Coronary artery (tissue), 2 donors: ENCODE data around the gene ORAI1.
"Not testable (repeated sequence)": the region's sequence is repeated elsewhere in the genome, so short reads cannot be mapped to it uniquely, and the experiment has no call there.

ENCODE experiments used
- DNase-seq: peaks from one replicate; pipeline ENCODE4 v3.0.0-alpha.2; 2017; ENCODE audit warnings: low spot score
- H3K27ac ChIP-seq, 2 donors: fragments of 200-600 bp; sonication (generic); one replicate each; pipeline ENCODE4 v1.5.1; 2016 to 2019
- H3K4me3 ChIP-seq: fragments of 200-600 bp; sonication (generic); 2 replicates; pipeline ENCODE4 v1.5.1; 2016; ENCODE audit warnings: mild to moderate bottlenecking, moderate library complexity
- CTCF ChIP-seq: fragments of 200-600 bp; sonication (generic); IDR thresholded peaks from one replicate; pipeline ENCODE4 v1.5.1; 2019; ENCODE audit warnings: antibody characterized with exemption

The ORAI1 gene

GRCh38 chr12:121651320-121651719, 25.0 kb downstream of the ORAI1 start:
- no peak for TF ChIP-seq CTCF
- H3K4me3 ChIP-seq, result no peak overlapping the region
- H3K27ac ChIP-seq, result no peak overlapping the region
- no peak for DNase-seq

GRCh38 chr12:121652767-121653497, 26.6 kb downstream of the ORAI1 start:
- TF ChIP-seq CTCF, result no peak
- Histone ChIP-seq H3K27ac (no peak overlapping the region), H3K4me3 (no peak overlapping the region)
- no peak for DNase-seq

- Histone ChIP-seq H3K27ac (no peak overlapping the region), H3K4me3 (no peak overlapping the region)
- DNase-seq, result no peak
- no peak for TF ChIP-seq CTCF
Measured at GRCh38 chr12:121653999-121654398, 27.7 kb downstream of the ORAI1 start.

- H3K27ac ChIP-seq, result no peak overlapping the region
- H3K4me3 ChIP-seq, result no peak overlapping the region
- DNase-seq, result no peak
- TF ChIP-seq CTCF, result no peak
Measured at GRCh38 chr12:121656122-121656521, 29.8 kb downstream of the ORAI1 start.

GRCh38 chr12:121657305-121658008, 31.1 kb downstream of the ORAI1 start:
- no peak for TF ChIP-seq CTCF
- H3K27ac ChIP-seq, result no peak overlapping the region
- no peak overlapping the region for H3K4me3 ChIP-seq
- DNase-seq, result no peak

- not testable (repeated sequence) for DNase-seq, H3K27ac ChIP-seq, H3K4me3 ChIP-seq
Measured at GRCh38 chr12:121661353-121662105, 35.2 kb downstream of the ORAI1 start.

- DNase-seq, result no peak
- TF ChIP-seq CTCF, result no peak
- Histone ChIP-seq H3K27ac (no peak overlapping the region), H3K4me3 (no peak overlapping the region)
Measured at GRCh38 chr12:121663610-121663929, 37.2 kb downstream of the ORAI1 start.

- not testable (repeated sequence) for H3K4me3 ChIP-seq, DNase-seq, H3K27ac ChIP-seq
Measured at GRCh38 chr12:121666829-121667228, 40.5 kb downstream of the ORAI1 start.
